Measurements from ENCODE around the gene TKTL1.

- TF ChIP-seq CTCF (conservative IDR thresholded peaks at IDR 0.05; ENCODE audit: low read depth, low read length): no peak
- no peak for TF ChIP-seq ELK1 (IDR thresholded peaks at IDR 0.05; ENCODE audit: borderline replicate concordance, low read depth, low read length)
- TF ChIP-seq POLR2A (IDR thresholded peaks at IDR 0.05; ENCODE audit: low read depth, low read length): no peak
- no peak for TF ChIP-seq USF2 (IDR thresholded peaks at IDR 0.05; ENCODE audit: low read depth, low read length)
- TF ChIP-seq RAD21 (IDR thresholded peaks at IDR 0.05; ENCODE audit: low read length): no peak
- TF ChIP-seq MAZ (IDR thresholded peaks at IDR 0.05; ENCODE audit: borderline replicate concordance, low read depth, low read length): no peak
- TF ChIP-seq FOS (IDR thresholded peaks at IDR 0.05; ENCODE audit: low read depth, low read length): no peak
- no peak for TF ChIP-seq RCOR1 (IDR thresholded peaks at IDR 0.05; ENCODE audit: insufficient replicate concordance, low read length)
- no peak for TF ChIP-seq BHLHE40 (IDR thresholded peaks at IDR 0.05; ENCODE audit: low read depth, low read length)
- TF ChIP-seq RFX5 (IDR thresholded peaks at IDR 0.05; ENCODE audit: low read depth, low read length): no peak
- TF ChIP-seq SMC3 (IDR thresholded peaks at IDR 0.05; ENCODE audit: low read depth, low read length): no peak
- no peak for TF ChIP-seq MXI1 (IDR thresholded peaks at IDR 0.05; ENCODE audit: borderline replicate concordance, low read depth, low read length)
- TF ChIP-seq CEBPB (IDR thresholded peaks at IDR 0.05; ENCODE audit: low read depth, low read length): no peak
- no peak for TF ChIP-seq CHD1 (IDR thresholded peaks at IDR 0.05; ENCODE audit: low read depth, low read length)
Observed at GRCh38 chrX:154360155-154360713, 64.6 kb downstream of the TKTL1 start.
